GM21526 (cell line): Measurements from ENCODE around the gene RRM1.
"Not testable (repeated sequence)": the region's sequence is repeated elsewhere in the genome, so short reads cannot be mapped to it uniquely, and the experiment has no call there.

Source experiments
- ATAC-seq: cut with Tn5 transposase; IDR thresholded peaks from one replicate; pipeline ENCODE4 v1.9.1; 2021; ENCODE audit warnings: moderate library complexity; ENCODE audit not compliant: unreplicated experiment, low FRiP score

The RRM1 gene

DNA sequence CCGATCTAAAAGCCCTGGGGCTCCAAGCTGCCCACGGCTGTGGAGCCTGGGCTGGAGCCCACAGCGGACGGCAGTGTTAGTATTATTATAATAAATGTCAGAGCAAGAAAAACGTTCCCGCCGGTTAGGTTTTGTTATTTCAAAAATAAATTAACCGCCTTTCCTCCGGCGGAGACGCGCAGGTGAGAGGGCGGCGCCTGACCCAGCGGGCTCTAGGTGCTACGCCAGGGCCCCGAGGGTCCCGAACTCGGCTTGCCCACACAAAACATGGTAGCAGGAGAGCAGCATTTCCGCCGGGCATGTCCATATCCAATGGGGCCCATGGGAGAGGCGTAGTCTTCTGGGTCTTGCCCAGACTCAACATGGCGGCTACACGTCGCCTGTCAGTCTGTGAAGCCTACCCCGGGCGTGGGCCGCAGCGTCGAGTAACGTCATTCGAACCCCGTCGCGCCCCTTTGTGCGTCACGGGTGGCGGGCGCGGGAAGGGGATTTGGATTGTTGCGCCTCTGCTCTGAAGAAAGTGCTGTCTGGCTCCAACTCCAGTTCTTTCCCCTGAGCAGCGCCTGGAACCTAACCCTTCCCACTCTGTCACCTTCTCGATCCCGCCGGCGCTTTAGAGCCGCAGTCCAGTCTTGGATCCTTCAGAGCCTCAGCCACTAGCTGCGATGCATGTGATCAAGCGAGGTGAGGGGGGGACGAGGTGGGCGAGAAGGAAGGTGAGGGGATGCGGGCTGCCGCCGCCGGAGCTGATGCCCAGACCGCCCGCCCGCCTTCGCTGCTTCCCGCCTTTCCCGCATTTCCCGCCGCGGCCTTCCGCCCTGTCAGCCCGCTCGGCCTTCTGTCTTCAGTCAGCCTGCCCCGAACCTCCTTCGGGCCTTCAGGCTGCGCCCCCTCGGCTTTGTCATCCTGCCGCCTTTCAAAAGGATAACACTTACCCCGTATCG lies at the start of gene RRM1:
Gene RRM1, plus strand, starts transcription at position 452 of the 944 bp plus-strand sequence. Its CDS starts 214 bp downstream, at position 666.
- peak; percentile 91 for ATAC-seq

DNA sequence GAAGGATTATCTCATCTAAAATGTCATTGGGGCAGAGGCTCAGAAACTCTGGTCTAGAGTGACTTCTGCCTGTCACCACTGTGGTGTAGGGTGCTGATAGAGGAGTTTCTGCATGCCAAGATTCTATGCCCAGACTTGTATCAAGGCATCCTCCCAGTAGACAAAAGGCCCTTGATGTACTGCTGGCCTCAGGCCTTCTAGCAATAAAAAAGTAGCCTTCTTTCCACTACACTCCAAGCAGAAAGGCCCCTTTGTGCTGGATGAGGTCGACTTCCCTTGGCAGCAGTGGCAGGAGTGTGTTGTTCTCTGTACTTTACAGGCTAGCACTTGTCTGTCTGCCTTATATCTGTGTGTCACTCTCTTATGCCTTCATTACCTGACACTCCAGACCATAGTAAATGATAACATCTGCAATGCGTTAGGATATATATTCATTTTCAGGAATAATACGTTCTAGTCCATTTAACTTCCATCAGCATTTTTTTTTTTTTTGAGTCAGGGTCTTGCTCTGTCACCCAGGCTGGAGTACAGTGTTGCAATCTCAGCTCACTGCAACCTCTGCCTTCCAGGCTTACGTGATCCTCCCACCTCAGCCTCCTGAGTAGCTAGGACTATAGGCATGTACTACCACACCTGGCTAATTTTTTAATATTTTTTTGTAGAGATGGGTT lies 49.5 kb upstream of the RRM1 start:
- no peak for ATAC-seq

DNA sequence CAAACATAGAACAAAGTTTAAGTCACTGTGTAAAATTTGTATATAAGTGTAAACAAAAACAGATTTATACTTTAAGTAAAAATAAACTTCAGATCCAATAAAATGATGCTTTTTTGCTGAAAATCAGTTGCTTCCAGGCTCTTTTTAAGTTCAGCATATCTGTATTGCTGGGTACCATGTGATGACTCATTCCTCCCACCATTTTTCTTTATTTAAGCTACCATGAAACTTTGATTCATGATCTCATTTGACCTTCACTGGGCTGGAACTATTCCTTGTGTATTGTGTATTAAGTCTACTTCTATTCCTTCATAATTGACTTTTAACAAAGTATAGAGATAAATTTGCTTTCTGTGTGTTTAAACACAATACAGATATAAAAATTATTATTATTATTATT lies 46.3 kb upstream of the RRM1 start:
- no peak for ATAC-seq

DNA sequence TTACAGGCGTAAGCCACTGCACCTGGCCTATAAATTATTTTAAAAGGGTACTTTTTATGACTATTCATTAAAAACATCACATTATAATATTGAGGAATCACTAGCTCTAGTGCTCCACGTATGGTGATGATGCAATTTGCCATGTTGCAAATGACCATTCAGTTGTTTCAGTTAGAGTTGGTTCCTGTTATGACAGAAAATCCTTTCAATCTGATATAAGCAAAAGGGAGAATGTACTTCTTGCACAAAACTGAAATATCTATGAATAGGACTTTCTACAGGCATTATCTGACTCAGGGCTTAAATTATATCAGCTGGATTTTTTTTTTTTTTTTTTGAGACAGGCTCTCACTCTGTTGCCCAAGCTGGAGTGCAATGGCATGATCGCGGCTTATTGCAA lies 45.6 kb upstream of the RRM1 start:
- no peak for ATAC-seq

DNA sequence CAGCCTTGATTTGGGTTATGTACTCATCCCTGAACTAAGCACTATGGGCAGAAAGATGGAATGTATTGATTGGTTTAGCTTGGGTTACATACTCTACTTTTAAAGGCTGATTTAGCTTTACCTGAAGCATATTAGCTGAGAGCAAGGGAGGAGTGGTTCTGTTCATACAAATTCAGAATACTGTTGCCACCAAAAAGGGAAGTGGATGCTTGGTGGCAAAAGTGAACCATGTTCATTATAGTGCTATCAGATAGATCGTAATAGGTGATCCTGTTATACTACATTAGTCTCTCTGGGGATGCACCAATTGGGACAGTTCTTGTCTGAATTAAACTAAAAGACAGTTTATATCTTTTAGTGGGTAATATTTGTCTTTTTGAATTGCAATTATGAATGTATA lies 44.5 kb upstream of the RRM1 start:
- ATAC-seq = no peak

DNA sequence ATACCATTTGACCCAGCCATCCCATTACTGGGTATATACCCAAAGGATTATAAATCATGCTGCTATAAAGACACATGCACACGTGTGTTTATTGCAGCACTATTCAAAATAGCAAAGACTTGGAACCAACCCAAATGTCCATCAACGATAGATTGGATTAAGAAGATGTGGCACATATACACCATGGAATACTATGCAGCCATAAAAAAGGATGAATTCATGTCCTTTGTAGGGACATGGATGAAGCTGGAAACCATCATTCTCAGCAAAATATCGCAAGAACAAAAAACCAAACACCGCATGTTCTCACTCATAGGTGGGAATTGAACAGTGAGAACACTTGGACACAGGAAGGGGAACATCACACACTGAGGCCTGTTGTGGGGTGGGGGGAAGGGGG lies 41.4 kb upstream of the RRM1 start:
- ATAC-seq = not testable (repeated sequence)

DNA sequence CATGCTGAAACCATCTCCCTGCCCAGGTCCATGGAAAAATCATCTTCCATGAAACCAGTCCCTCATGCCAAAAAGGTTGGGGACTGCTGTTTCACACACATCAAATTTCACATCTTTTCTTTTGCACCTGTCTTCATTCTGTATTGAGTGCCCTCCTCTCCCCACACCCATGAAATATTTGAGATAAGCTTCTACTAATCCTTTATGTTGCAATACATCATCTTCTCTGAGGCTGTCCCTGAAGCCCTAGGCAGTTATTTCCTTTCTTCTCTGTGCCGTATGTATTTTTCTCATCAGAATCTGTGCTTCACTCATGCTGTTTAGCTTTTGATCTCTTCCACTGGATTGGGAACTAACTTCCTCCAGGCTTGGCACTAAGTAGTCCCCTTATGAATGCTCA lies 40.0 kb upstream of the RRM1 start:
- no peak for ATAC-seq

DNA sequence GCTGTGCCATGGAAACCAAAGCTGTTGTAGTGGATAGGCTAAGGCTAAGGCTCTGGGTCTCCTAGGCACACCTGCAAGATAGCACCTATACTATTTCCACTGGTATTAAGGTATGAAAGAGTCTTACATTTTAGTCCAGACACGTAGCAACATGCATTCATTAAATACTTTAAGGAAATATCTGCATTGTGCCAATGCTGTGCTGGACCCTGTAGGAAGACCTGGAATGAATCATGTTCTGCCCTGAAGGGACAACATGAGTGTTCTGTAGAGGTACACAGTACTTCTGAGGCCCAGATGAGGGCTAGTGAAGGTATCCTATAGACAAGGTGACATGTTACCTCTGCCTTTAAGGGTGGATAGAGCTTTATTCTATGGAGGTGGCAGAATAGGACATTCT lies 35.2 kb upstream of the RRM1 start:
- ATAC-seq = no peak

DNA sequence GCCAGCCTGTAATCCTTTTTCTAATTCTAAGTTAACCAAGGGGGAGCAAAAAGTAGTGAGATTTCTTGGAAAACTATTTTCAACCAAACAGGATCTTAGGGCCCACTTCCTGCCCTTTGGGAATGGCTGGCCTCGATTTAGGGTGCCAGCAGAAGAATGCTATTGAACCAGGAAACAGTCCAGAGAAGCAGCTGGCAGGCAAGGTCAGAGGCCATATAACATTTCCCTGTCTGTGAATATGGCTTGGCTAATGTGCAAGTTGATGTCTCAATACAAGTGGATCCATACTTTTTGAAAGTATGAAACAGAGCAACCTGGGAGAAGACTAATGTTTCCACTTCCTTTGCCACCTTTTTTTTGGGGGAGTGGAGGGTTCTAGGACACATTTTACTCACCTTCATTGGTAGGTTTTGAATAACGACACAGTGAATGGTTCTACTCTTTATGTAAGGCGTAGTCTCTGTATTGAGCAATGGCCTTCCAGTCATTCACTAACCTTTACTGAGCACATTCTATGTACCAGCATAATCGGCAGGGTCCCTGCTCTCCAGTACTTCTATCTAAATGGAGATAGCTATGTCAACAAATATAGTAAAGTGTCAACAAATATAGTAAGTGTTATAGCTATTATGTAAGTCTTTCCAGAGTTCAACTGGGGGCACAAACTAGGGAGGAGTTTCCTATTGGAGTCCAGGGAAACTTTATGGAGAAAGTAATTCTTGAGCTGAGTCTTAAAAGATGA lies 34.2 kb upstream of the RRM1 start:
- ATAC-seq = no peak

DNA sequence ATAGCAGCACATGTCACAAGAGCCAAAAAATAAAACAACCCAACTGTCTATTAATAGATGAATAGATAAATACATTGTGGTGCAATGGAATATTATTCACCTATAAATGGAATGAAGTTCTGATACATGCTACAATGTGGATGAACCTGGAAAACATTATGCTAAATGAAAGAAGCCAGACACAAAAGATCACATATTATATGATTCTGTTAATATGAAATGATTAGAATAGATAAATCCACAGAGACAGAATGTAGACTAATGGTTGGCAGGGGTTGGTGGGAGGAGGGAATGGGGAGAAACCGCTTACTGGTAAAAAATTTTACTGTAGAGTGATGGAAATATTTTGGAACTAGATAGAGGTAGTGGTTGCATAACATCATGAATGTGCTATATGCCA lies 32.9 kb upstream of the RRM1 start:
- no peak for ATAC-seq

DNA sequence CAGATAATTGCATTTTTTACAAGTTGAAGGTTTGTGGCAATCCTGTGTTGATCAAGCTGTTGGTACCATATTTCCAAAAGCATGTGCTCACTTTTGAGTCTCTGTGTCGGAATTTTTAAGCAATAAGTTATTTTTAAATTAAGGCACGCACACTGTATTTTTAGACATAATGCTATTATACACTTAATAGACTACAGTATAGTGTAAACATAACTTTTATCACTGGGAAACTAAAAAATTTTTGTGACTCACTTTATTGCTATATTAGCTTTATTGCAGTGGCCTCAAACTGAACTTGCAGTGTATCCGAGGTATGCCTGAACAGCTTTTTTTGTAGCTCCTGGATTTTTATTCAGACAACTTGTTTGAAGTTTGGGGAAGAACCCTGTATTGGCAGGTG lies 31.3 kb upstream of the RRM1 start:
- no peak for ATAC-seq

DNA sequence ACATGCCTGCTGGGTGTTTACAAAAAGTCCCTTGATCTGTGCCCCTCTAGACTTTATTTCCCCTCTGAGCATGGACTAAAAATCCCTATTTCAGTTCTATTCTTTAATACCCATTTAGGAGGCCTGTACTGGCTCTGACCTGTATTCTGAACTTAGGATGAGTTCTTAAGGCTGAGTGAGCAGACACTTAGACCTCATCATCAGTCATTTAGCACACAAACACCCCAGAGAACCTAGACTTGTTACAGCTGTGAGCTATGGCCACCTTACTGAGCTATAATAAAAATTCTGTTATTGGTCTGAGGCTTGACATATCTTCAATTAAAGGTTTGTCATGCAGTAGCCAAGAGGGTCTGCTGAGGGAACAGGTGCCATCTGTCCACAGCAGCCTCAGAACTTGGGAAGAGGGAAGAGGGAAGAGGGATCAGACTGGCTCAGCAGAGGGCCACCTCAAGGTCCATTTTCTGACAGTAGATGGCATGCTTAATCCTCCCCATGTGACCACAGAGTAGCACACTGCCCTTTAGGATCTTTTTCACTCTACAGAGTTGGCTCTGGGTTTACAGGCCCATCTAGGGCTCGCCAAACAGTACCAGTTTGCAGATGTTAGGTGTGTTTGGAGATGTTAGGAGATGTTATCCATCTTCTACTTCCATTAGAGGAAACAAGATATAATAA lies 30.2 kb upstream of the RRM1 start:
- no peak for ATAC-seq

DNA sequence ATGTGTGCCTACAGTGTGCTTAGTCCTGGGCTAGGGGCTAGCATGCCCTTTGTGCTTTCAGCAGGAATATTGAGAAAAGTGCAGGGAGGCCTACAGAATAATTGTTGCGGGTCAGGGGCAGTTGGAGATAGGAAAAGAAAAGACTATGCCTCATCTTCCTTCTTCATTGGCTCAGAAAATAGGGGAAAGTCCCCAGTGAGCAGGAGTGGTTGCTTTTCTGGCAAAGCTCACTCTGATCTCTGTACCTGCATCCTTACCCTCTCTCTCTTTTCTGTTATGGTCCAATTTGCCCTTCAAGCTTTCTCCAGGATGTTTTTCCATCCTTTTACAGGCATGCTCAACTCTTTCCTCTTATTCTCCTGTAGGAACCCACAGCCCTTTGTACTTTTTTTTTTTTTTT lies 29.5 kb upstream of the RRM1 start:
- ATAC-seq = no peak

DNA sequence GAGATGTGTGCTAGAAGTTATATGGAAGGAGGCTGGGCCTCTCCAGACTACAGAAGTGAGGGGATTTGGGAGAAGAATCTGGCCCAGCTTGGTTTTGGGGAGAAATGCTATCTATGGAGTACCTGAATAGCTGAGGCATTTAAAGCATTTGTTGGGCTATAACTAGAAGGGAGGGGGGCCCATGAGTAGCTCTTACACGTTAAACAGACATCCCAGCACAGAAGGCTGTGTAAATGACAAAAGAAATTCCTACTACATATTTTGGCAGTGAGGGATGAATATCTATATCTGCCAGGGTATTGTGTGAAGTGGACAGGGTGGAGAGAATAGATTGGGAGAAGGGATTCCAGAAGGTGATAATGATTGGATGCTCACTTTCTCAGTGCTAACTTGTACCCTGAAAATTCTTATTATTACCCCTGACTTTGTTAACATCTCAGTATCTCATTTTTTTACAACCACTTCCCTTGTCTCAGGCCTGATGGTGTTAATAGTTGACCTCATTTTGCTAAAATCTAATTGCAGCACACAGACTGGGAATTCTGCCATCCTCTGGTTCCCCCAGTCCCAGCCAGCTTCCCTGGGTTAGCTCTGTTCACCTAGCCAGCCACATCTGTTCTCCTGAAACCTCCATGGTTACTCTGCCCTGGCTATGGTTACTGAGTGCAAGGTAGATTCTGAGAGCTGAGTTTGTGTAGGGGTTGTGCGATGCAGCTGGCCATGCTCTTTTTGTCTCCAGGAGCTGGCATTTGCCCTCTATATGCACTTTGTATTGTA lies 28.8 kb upstream of the RRM1 start:
- no peak for ATAC-seq

DNA sequence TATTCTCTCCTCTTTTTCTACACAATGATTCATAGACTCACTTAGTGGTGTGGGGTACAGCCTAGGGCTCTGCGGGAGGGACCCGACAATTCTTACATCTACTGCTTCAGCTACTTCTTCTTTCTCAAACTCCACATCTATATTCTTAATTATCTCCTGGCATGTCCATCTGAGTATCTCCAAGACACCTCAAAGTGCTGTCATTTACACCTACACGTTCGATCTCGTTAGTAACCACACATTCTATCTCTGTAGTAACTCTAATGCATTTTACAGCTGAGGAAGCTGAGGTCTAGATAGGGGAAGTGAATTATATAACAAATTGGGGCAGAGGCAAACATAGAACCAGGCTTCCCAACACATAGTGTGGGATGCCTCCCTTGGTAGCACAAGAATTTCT lies 27.7 kb upstream of the RRM1 start:
- no peak for ATAC-seq

DNA sequence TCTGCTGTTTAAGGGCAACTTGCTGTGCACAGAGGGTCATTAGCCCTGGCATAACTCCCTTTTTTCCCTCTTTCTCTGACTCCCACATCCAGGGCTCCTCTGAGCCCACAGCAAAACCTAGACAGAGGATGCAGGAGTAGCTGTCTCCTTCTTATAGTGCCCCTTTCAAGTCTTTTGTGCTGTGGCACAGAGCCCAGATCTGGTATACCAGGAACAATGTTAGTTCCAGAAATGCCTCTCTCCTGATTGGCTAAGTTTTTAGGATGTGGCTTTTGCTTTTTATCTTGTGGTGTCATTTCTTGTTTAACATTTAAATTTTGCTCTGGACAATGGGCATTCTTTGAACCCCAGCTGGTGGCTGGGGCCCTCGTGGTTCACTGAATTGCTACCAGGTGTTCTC lies 25.6 kb upstream of the RRM1 start:
- no peak for ATAC-seq

DNA sequence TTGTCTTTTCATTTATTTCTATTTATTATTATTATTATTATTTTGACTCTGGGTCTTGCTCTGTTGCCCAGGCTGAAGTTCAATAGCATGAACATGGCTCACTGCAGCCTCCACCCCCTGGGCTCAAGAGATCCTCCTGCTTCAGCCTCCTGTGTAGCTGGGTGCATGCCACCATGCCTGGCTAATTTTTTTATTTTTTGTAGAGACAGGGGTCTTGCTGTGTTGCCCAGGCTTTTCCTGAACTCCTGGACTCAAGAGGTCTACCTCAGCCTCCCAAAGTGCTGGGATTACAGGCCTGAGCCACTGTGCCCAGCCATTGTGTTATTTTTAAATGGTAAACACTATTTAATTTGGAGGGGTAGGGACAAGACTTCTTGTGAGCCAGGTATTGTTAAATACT lies 23.3 kb upstream of the RRM1 start:
- ATAC-seq = no peak

DNA sequence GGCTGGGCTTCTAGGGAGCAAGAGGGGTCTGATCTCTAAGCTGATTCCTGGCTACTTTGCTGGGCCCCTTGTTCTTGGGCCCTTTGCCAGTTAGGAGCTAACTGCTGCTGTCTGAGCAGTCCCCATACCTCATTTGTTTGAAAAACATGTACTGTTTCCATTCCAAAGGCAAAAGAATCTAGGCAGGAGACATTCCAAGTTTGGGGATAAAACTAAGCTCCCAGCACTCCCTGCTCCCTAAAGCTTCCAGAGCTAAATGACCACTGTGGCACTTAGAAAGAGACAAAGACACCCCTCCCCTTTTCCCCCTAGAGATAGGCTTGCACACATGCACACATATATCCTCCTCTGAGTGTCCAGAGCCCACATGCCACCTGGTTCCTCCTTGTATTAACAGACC lies 22.7 kb upstream of the RRM1 start:
- no peak for ATAC-seq

DNA sequence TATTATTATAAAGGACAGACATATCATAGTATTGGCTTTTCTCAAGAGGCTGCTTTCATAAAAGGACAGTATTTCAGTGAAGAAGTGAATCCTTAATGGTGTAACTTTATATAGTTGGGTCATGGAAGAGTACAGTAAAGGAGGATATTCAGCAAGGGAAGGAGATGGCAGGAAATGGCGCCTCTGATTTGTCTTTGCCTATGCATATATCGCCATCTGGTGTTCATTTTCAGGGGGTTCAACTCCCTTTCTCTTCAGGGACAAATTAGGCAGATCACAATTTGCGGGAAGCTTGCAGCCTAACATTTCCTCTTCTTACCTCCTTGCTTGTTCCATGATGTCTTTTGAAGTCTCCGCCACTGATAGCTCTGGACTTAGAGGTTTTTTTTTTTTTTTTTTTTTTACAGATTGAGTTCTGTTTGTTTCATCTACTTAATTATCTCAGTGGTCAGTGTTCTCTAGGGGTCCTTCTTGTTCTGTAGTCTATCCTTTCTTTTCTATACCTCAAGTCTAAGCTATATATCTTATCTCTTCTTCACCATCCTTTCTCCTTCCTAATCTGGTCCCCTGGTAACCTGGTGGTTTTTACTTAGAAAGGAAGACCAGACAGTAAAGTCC lies 21.8 kb upstream of the RRM1 start:
- no peak for ATAC-seq

DNA sequence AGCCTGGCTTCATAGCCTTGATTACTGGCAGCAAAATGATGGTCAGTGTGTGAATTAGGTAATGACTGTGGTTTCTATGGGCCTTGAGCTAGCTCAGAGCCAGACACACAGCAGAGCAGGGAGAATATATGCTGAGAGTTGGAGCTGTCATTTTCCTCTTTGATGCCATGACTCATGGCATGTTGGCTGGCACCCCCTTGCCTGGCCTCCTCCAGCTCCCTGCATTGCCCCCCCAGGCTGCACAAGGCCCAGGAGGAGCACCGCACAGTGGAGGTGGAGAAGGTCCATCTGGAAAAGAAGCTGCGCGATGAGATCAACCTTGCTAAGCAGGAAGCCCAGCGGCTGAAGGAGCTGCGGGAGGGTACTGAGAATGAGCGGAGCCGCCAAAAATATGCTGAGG lies 20.3 kb upstream of the RRM1 start:
- ATAC-seq = no peak
